Gastroesophageal sphincter (tissue), 4 donors: ENCODE measurements around the gene AFDN. TPM values are rescaled to one million over a fixed set of nuclear protein-coding genes. Genes with fewer than 3 reads are reported as not detected.

ENCODE experiments used
- ATAC-seq: fragments of 150-250 bp; one replicate; pipeline ENCODE4 v1.9.1; 2016; ENCODE audit warnings: mild to moderate bottlenecking, moderate library complexity
- H3K27ac ChIP-seq, 4 donors: fragments of 200-600 bp; sonication (generic) in 3 of 4; 1 replicate in 3 of 4; 2 replicates in 1 of 4; pipeline ENCODE4 v1.5.1; 2016 to 2019
- H3K27me3 ChIP-seq: fragments of 200-600 bp; sonication (generic); one replicate; pipeline ENCODE4 v1.5.1; 2019
- H3K36me3 ChIP-seq, 2 donors: fragments of 200-600 bp; sonication (generic); one replicate each; pipeline ENCODE4 v1.5.1; 2019; ENCODE audit warnings: control low read depth in 1 of 2
- H3K4me1 ChIP-seq, 3 donors: fragments of 200-600 bp; sonication (generic); 1 replicate in 2 of 3; 2 replicates in 1 of 3; pipeline ENCODE4 v1.5.1; 2016 to 2019; ENCODE audit warnings: control low read depth in 2 of 3
- H3K4me3 ChIP-seq, 2 donors: fragments of 200-600 bp; sonication (generic); one replicate each; pipeline ENCODE4 v1.5.1; 2019; ENCODE audit warnings: mild to moderate bottlenecking in 1 of 2, moderate library complexity in 1 of 2
- H3K9me3 ChIP-seq, 3 donors: fragments of 200-600 bp; sonication (generic); one replicate each; pipeline ENCODE4 v1.5.1; 2017 to 2019; ENCODE audit warnings: control low read depth in 2 of 3
- EP300 ChIP-seq: sonication (generic); formaldehyde crosslinking; IDR thresholded peaks from one replicate; pipeline ENCODE4 v1.6.1; 2017; ENCODE audit warnings: antibody characterized with exemption, mild to moderate bottlenecking
- POLR2A ChIP-seq, 2 donors: fragments of 450-650 bp; IDR thresholded peaks; one replicate each; pipeline ENCODE4 v1.6.1; 2017; ENCODE audit warnings: antibody characterized with exemption in 2 of 2, mild to moderate bottlenecking in 2 of 2, moderate library complexity in 1 of 2
- POLR2AphosphoS5 ChIP-seq: sonication (generic); formaldehyde crosslinking; IDR thresholded peaks from one replicate; pipeline ENCODE4 v1.6.1; 2017; ENCODE audit warnings: antibody characterized with exemption
- WGBS, 2 donors: methylation state at CpG; one replicate each; pipeline ENCODE4 v1.1.5; 2018; ENCODE audit warnings: low coverage in 1 of 2; 5-methylcytosine and 5-hydroxymethylcytosine counted together
- total RNA-seq, 4 donors: library from RNA; depleted of rRNA; stranded (reverse); fragments of >200 nt; gene quantifications; one replicate each; pipeline ENCODE4 v1.1.0, GENCODE V29; 2016
- TF ChIP-seq, protein P1 (sequence below), 4 experiments: fragments of 200-600 bp in 2 of 4; fragments of 450-650 bp in 2 of 4; sonication (generic) in 1 of 4; IDR thresholded peaks; one replicate each; pipeline ENCODE4 v1.5.1; 2017 to 2019; ENCODE audit warnings: antibody characterized with exemption in 4 of 4, mild to moderate bottlenecking in 2 of 4, moderate library complexity in 2 of 4

Gene AFDN
- total RNA-seq, 4 donors from 2014 or later, result 60.7 to 98.4 (median 79.7) TPM

DNA sequence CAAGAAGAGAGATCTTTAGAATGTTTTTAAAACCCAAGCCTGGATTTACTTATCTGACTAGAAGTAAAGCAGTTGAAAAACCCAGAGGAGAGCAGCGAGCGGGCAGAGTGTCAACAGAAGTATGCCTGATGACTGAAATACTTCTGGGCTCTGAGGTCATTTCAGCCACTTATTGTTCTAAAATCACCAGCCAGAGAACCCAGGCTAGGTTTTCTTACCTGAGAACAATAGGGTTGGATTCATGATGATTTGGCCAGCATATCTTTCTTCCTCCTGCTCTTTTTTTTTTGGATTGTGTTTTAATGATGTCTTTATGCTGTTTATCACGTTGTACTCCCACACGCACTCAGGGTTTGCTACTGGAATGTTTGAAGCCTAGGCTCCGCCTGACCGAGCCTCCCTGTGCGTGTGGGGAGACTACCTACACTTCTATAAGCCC is 107.7 kb downstream of the AFDN start:
- TF ChIP-seq POLR2A (IDR thresholded peaks at IDR 0.05), result no peak
- H3K36me3 ChIP-seq, result peaks cover 0 to 36% of the 10 kb centered on the region in 2 donors

GRCh38 chr6:167936051-167936450 is 109.3 kb downstream of the AFDN start:
- Histone ChIP-seq H3K4me1 (peaks cover 0 to 12% (median 0%) of the 10 kb centered on the region in 3 donors), H3K9me3 (no peaks in the 10 kb centered on the region), H3K4me3 (no peak overlapping the region), H3K27me3 (no peaks in the 10 kb centered on the region), H3K27ac (no peak overlapping the region), H3K36me3 (peaks cover 0 to 21% of the 10 kb centered on the region in 2 donors)
- TF ChIP-seq, protein P1, sequence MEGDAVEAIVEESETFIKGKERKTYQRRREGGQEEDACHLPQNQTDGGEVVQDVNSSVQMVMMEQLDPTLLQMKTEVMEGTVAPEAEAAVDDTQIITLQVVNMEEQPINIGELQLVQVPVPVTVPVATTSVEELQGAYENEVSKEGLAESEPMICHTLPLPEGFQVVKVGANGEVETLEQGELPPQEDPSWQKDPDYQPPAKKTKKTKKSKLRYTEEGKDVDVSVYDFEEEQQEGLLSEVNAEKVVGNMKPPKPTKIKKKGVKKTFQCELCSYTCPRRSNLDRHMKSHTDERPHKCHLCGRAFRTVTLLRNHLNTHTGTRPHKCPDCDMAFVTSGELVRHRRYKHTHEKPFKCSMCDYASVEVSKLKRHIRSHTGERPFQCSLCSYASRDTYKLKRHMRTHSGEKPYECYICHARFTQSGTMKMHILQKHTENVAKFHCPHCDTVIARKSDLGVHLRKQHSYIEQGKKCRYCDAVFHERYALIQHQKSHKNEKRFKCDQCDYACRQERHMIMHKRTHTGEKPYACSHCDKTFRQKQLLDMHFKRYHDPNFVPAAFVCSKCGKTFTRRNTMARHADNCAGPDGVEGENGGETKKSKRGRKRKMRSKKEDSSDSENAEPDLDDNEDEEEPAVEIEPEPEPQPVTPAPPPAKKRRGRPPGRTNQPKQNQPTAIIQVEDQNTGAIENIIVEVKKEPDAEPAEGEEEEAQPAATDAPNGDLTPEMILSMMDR (IDR thresholded peaks at IDR 0.05), result no peak
- no peak for TF ChIP-seq POLR2A (IDR thresholded peaks at IDR 0.05)
- no peak for TF ChIP-seq POLR2AphosphoS5
- TF ChIP-seq EP300, result no peak
- WGBS, 2 donors, result 64 to 75% methylated on average over 2 of the region's 2 CpGs
- no peak for ATAC-seq

More for the DNA sequence above, 107.7 kb downstream of the AFDN start:
- Histone ChIP-seq H3K27me3 (no peaks in the 10 kb centered on the region), H3K4me1 (peaks cover 0 to 12% (median 0%) of the 10 kb centered on the region in 3 donors), H3K4me3 (no peak overlapping the region), H3K9me3 (no peaks in the 10 kb centered on the region), H3K27ac (peak overlapping the region in 1 of 4 donors; percentile 44)
- no peak for ATAC-seq
- WGBS, 2 donors, result 60 to 81% methylated on average over 2 to 7 of the region's 7 CpGs

DNA sequence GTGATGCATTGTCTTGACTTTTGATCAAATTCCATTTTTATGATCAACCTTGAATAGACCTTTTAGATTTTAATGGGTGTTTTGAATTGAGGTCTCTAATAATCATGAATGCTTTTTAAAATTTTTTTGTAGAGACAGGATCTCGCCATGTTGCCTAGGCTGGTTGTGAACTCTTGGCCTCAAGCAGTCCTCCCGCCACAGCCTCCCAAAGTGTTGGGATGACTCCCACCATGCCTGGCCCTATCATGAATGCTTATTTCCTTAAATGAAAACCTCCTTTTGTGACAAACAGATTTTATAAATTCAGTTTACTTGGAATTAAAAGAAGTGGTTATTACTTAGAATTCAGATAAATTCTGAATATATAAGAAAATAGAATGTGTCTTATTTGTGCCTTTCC is 110.6 kb downstream of the AFDN start:
- 100% methylated on average over 2 of the region's 2 CpGs; no CpG with 5 or more reads in 1 of the 2 donors for WGBS, 2 donors
- Histone ChIP-seq H3K27ac (no peak overlapping the region), H3K27me3 (no peaks in the 10 kb centered on the region), H3K9me3 (no peaks in the 10 kb centered on the region), H3K4me1 (peaks cover 0 to 12% (median 0%) of the 10 kb centered on the region in 3 donors), H3K36me3 (peaks cover 0 to 12% of the 10 kb centered on the region in 2 donors), H3K4me3 (no peak overlapping the region)
- ATAC-seq, result no peak
- TF ChIP-seq, protein P1 (IDR thresholded peaks at IDR 0.05), result no peak
- TF ChIP-seq EP300 (no peak), POLR2A (IDR thresholded peaks at IDR 0.05) (no peak)

- Histone ChIP-seq H3K27me3 (no peaks in the 10 kb centered on the region), H3K4me1 (peaks cover 0 to 4% (median 0%) of the 10 kb centered on the region in 3 donors), H3K27ac (no peak overlapping the region), H3K4me3 (no peak overlapping the region), H3K36me3 (peaks cover 0 to 16% of the 10 kb centered on the region in 2 donors), H3K9me3 (no peaks in the 10 kb centered on the region)
- no peak for ATAC-seq
- TF ChIP-seq EP300 (no peak), POLR2A (IDR thresholded peaks at IDR 0.05) (no peak), POLR2AphosphoS5 (no peak)
- TF ChIP-seq, protein P1 (IDR thresholded peaks at IDR 0.05), result no peak
- 74 to 80% methylated on average over 5 of the region's 5 CpGs for WGBS, 2 donors
These were observed 111.5 kb downstream of the AFDN start for GRCh38 chr6:167937948-167938911.

GRCh38 chr6:167941822-167942221 is 115.1 kb downstream of the AFDN start:
- no peaks in the 10 kb centered on the region for H3K9me3 ChIP-seq
- H3K27ac ChIP-seq, result no peak overlapping the region
- no peak overlapping the region for H3K4me3 ChIP-seq
- TF ChIP-seq POLR2AphosphoS5 (no peak), EP300 (no peak), POLR2A (IDR thresholded peaks at IDR 0.05) (no peak)
- TF ChIP-seq, protein P1 (IDR thresholded peaks at IDR 0.05), result no peak
- H3K36me3 ChIP-seq, result peaks cover 10 to 45% of the 10 kb centered on the region in 2 donors
- no peaks in the 10 kb centered on the region for H3K27me3 ChIP-seq
- H3K4me1 ChIP-seq, result no peaks in the 10 kb centered on the region
- no peak for ATAC-seq
- 74 to 85% methylated on average over 3 of the region's 3 CpGs for WGBS, 2 donors
